ENCODE measurements around the gene HLA-DMA. TPM values are rescaled to one million over a fixed set of nuclear protein-coding genes. Genes with fewer than 3 reads are reported as not detected.

The HLA-DMA gene
- total and polyA plus RNA-seq, 2 of the 8 experiments (the other 6 are each of a cell fraction or from before 2014, with no cell fraction given): 13.3 to 23.1 TPM

DNA sequence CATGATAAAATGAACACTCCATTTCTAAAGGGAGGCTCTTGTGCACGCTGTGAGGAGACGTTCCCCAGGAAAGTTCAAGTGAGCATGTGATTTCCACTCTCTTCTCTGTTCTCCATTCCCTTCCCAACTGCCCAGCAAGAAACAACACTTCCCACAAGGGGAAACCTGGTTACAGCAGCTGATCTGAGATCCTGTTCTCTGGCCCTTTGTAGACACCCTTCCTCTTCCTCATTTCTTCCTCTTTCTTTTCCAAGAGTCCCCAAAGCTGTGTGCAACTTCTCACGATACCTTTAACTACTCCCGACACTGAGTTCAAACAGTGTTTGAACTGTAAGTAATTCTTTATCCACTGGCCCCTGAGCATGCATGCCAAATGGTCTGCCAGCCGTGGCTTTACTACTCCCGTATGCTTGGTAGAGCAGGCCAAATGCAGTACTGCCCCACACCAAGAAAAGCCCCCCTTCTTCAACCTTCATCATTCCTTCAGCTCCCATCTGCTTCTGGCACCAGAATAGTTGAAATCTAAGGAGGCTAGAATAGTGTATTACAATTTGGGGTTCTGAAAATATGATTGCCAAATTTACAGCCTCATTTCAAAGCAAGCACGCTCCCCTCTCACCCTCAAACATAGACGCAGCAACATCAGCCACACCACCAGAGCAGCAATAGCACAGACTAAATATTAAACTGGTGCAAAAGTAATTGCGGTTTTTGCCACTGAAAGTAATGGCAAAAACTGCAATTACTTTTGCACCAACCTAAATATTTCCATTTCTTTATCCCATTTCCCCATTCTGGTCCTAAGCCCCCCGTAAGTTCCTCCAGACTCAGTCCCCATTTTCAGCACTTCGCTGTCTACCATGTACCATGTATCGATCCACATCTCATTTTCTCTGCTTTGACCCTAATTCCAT, 16.4 kb downstream of the HLA-DMA start:
- Histone ChIP-seq H4K91ac (replicated peaks; ENCODE audit: insufficient read length, low read length) (no peak overlapping the region), H2BK15ac (ENCODE audit: low read length) (no peak overlapping the region), H3K23me2 (ENCODE audit: low read depth, low read length) (no peaks in the 10 kb centered on the region), H3K9me3 (ENCODE audit: insufficient read depth in 2 of 2, low read depth in 1 of 2, low read length in 1 of 2) (no peaks in the 10 kb centered on the region), H4K8ac (ENCODE audit: extremely low read depth, insufficient read depth, low read length) (no peak overlapping the region), H3K18ac (ENCODE audit: extremely low read depth, low read length) (no peak overlapping the region), H4K5ac (ENCODE audit: insufficient read length, low read depth, low read length) (no peak overlapping the region), H3K4me2 (ENCODE audit: insufficient read depth in 1 of 2, low read depth in 2 of 2, low read length in 2 of 2) (no peak overlapping the region), H3K79me2 (ENCODE audit: control insufficient read depth in 1 of 2, insufficient read depth in 2 of 2, low read length in 2 of 2) (no peaks in the 10 kb centered on the region), H2BK12ac (ENCODE audit: low read depth, low read length) (no peak overlapping the region), H3K14ac (ENCODE audit: insufficient read length) (no peak overlapping the region), H3K4me1 (replicated peaks in 1 of 4; ENCODE audit: control insufficient read depth in 3 of 4, insufficient read depth in 4 of 4, low read length in 3 of 4) (peaks cover 0 to 5% (median 1%) of the 10 kb centered on the region in 4 experiments; a peak in 4 of 7 replicates), H2BK120ac (replicated peaks; ENCODE audit: low read depth, low read length) (no peak overlapping the region), H2AFZ (ENCODE audit: low read length) (no peak overlapping the region), H3K9ac (replicated peaks in 1 of 4; ENCODE audit: extremely low read depth in 1 of 4, low read depth in 3 of 4, low read length in 3 of 4) (no peak overlapping the region), H4K20me1 (replicated peaks in 1 of 2; ENCODE audit: control insufficient read depth in 1 of 2, insufficient read depth in 2 of 2, low read length in 2 of 2) (no peaks in the 10 kb centered on the region), H3K23ac (ENCODE audit: insufficient read length) (no peak overlapping the region), H3K56ac (replicated peaks; ENCODE audit: insufficient read length, low read depth, low read length) (no peak overlapping the region), H2BK20ac (ENCODE audit: low read length) (no peak overlapping the region), H2AK5ac (ENCODE audit: low read depth, low read length) (no peak overlapping the region), H2BK5ac (ENCODE audit: low read depth, low read length) (no peak overlapping the region), H3K36me3 (ENCODE audit: control insufficient read depth in 2 of 4, insufficient read depth in 4 of 4, low read length in 3 of 4) (no peaks in the 10 kb centered on the region), H3K4ac (replicated peaks; ENCODE audit: insufficient read length, low read depth, low read length) (no peak overlapping the region), H3K79me1 (ENCODE audit: low read depth, low read length) (no peaks in the 10 kb centered on the region), H3K27ac (ENCODE audit: low read depth, low read length) (no peak overlapping the region), H3K4me3 (ENCODE audit: extremely low read depth in 1 of 4, insufficient read depth in 2 of 4, low read depth in 3 of 4, low read length in 4 of 4) (no peak overlapping the region), H3K27me3 (replicated peaks in 1 of 4; ENCODE audit: control insufficient read depth in 3 of 4, extremely low read depth in 1 of 4, insufficient read depth in 3 of 4, low read length in 3 of 4) (no peaks in the 10 kb centered on the region)
- ChIA-PET CTCF (ENCODE audit: partially characterized antibody) (interaction anchor here (0.6 to 9.7 kb wide), 9 partner anchors 11 to 340 kb away, joined by 3 to 160 read pairs (median 9); partner anchors contain the start of genes HLA-DMA and TAP2), POLR2A (ENCODE audit: partially characterized antibody) (interaction anchor here (1.0 to 1.8 kb wide), 4 partner anchors 31 to 47 kb away, joined by 3 to 4 read pairs (median 3); no protein-coding TSS in a partner anchor)
- DNase-seq (ENCODE audit: low read depth in 1 of 2, low spot score in 2 of 2) (no peak), FAIRE-seq (no peak)
- 86% methylated on average over 12 of the region's 12 CpGs; no CpG with 5 or more reads in 1 of the 2 experiments for WGBS, 2 experiments (ENCODE audit: extremely low coverage in 1 of 2, insufficient coverage in 1 of 2, insufficient read length in 1 of 2, insufficient replicate concordance in 2 of 2, low coverage in 1 of 2, low lambda C conversion rate in 2 of 2, missing lambda C conversion rate in 1 of 2)
- TF ChIP-seq BACH1 (IDR thresholded peaks at IDR 0.05; ENCODE audit: low read length): no peak
- no peak for TF ChIP-seq SIX5 (IDR thresholded peaks at IDR 0.05; ENCODE audit: low read depth, low read length)
- TF ChIP-seq SP4 (IDR thresholded peaks at IDR 0.05; ENCODE audit: low read length): no peak
- no peak for TF ChIP-seq YY1 (IDR thresholded peaks at IDR 0.05; ENCODE audit: low read depth, low read length)
- no peak for TF ChIP-seq POLR2AphosphoS5 (IDR thresholded peaks at IDR 0.05; ENCODE audit: low read depth, low read length)
- no peak for TF ChIP-seq SP2 (IDR thresholded peaks at IDR 0.05; ENCODE audit: low read length)
- TF ChIP-seq JUN (IDR thresholded peaks at IDR 0.05; ENCODE audit: low read depth, low read length): no peak
- no peak for TF ChIP-seq ZNF274 (IDR thresholded peaks at IDR 0.05; ENCODE audit: borderline replicate concordance, extremely low read depth, low read length)
- TF ChIP-seq CEBPB (IDR thresholded peaks at IDR 0.05; ENCODE audit: low read depth, low read length): no peak
- TF ChIP-seq, protein P1, sequence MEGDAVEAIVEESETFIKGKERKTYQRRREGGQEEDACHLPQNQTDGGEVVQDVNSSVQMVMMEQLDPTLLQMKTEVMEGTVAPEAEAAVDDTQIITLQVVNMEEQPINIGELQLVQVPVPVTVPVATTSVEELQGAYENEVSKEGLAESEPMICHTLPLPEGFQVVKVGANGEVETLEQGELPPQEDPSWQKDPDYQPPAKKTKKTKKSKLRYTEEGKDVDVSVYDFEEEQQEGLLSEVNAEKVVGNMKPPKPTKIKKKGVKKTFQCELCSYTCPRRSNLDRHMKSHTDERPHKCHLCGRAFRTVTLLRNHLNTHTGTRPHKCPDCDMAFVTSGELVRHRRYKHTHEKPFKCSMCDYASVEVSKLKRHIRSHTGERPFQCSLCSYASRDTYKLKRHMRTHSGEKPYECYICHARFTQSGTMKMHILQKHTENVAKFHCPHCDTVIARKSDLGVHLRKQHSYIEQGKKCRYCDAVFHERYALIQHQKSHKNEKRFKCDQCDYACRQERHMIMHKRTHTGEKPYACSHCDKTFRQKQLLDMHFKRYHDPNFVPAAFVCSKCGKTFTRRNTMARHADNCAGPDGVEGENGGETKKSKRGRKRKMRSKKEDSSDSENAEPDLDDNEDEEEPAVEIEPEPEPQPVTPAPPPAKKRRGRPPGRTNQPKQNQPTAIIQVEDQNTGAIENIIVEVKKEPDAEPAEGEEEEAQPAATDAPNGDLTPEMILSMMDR (IDR thresholded peaks at IDR 0.05; ENCODE audit: control extremely low read depth in 1 of 3, insufficient read depth in 1 of 3, low read depth in 1 of 3, low read length in 3 of 3): no peak
- TF ChIP-seq POU5F1 (IDR thresholded peaks at IDR 0.05; ENCODE audit: low read depth, low read length): no peak

All from H1 (cell line).